Amygdala (tissue), 56 donors: ENCODE results near the gene PDZD2.
"Not testable (repeated sequence)": the region's sequence is repeated elsewhere in the genome, so short reads cannot be mapped to it uniquely, and the experiment has no call there.

Source experiments
- DNase-seq, 56 donors: peaks; one replicate each; lab custom pipeline; 2025; lab: John Stamatoyannopoulos, UW

Gene PDZD2

GRCh38 chr5:31944684-31945445, 305.9 kb downstream of the PDZD2 start:
- no peak for DNase-seq

GRCh38 chr5:31948006-31948405, 309.1 kb downstream of the PDZD2 start:
- DNase-seq = no peak

- no peak for DNase-seq
Measured at GRCh38 chr5:31952067-31952466, 313.1 kb downstream of the PDZD2 start.

- DNase-seq = no peak
Measured at GRCh38 chr5:31954091-31954490, 315.2 kb downstream of the PDZD2 start.

- no peak for DNase-seq
Measured at GRCh38 chr5:31957151-31957550, 318.2 kb downstream of the PDZD2 start.

- DNase-seq = no peak
Measured at GRCh38 chr5:31962351-31962751, 323.4 kb downstream of the PDZD2 start.

GRCh38 chr5:31962871-31963307, 324.0 kb downstream of the PDZD2 start:
- DNase-seq = no peak

- no peak for DNase-seq
Measured at GRCh38 chr5:31963358-31964006, 324.6 kb downstream of the PDZD2 start.

GRCh38 chr5:31964007-31964360, 325.1 kb downstream of the PDZD2 start:
- DNase-seq = no peak

GRCh38 chr5:31965227-31965626, 326.3 kb downstream of the PDZD2 start:
- no peak for DNase-seq

GRCh38 chr5:31966936-31967335, 328.0 kb downstream of the PDZD2 start:
- no peak for DNase-seq

- no peak for DNase-seq
Measured at GRCh38 chr5:31967461-31967860, 328.5 kb downstream of the PDZD2 start.

- DNase-seq = no peak
Measured at GRCh38 chr5:31972558-31972957, 333.6 kb downstream of the PDZD2 start.

- not testable (repeated sequence) for DNase-seq
Measured at GRCh38 chr5:31975189-31975612, 336.3 kb downstream of the PDZD2 start.

- no peak for DNase-seq
Measured at GRCh38 chr5:31976169-31976568, 337.2 kb downstream of the PDZD2 start.

GRCh38 chr5:31981361-31981945, 342.5 kb downstream of the PDZD2 start:
- DNase-seq = no peak

- no peak for DNase-seq
Measured at GRCh38 chr5:31982027-31982426, 343.1 kb downstream of the PDZD2 start.

- DNase-seq = no peak
Measured at GRCh38 chr5:31982621-31983020, 343.7 kb downstream of the PDZD2 start.

- no peak for DNase-seq
Measured at GRCh38 chr5:31983851-31984250, 344.9 kb downstream of the PDZD2 start.

GRCh38 chr5:31984691-31985090, 345.8 kb downstream of the PDZD2 start:
- no peak for DNase-seq

- no peak for DNase-seq
Measured at GRCh38 chr5:31986101-31986500, 347.2 kb downstream of the PDZD2 start.
